Astrocyte of the spinal cord (primary cell): ENCODE results near the gene AHDC1.
A peak's percentile ranks its signal among the peaks of the same experiment; 100 is the strongest.

ENCODE experiments used
- DNase-seq: peaks from one replicate; pipeline ENCODE4 v3.0.0; 2011; ENCODE audit warnings: low read depth, low spot score
- H3K4me3 ChIP-seq: 2 replicates; pipeline ENCODE4 v1.5.1; 2011; ENCODE audit warnings: low read depth, mild to moderate bottlenecking, low read length, moderate library complexity
- in situ Hi-C: cut with HindIII; loops from 2 replicates; pipeline ENCODE4 v1.10.0; 2017; ENCODE audit warnings: low sequenced_read_pairs
- TF ChIP-seq, protein P1 (sequence below): IDR thresholded peaks from 2 replicates; pipeline ENCODE4 v1.5.1; 2012; ENCODE audit warnings: low read depth, mild to moderate bottlenecking, low read length, inconsistent platforms

Gene AHDC1

DNA sequence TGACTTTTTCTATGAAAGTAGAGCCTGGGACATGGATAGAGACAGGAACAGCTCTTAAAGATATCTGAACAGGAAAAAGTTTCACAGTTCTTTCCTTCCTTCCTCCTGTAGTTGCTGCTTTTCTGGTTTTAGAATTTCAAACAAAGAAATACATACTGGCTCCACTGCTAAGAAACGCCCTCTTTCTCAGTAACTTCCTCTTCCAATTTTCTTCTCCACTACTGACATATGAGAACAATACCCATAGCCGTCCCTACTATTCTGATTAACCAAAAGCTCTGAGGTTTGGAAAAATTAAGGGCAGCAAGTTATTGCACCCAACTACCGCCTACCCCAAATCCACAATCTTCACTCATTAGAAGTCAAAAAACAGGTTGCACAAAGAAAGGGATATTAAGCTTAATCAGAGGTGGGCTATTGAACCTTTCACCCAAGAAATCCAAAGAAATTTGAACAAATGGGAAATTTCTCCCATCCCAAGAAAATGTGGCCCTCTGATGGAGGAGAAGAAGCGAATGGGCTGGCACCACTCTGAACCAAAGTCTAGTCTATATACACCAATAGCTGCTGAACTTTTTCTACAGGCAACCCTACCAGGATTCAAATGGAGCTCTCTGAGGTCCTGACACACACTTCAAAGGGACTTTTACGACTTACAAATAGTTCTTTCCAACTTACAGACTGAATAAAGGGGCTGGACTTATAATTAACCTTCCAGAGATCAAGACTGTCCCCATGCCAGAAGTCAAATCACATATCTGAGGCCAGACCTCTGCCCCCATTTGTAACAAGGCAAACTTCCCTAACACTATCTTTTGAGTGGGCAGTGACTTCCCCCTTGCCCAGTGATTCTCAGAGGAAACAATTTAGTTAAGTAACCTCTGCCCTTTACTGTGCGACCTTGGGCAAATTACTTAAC, 115.7 kb downstream of the AHDC1 start:
- in situ Hi-C loops, result no loop called here
- DNase-seq, result peak; percentile 35
- TF ChIP-seq, protein P1, sequence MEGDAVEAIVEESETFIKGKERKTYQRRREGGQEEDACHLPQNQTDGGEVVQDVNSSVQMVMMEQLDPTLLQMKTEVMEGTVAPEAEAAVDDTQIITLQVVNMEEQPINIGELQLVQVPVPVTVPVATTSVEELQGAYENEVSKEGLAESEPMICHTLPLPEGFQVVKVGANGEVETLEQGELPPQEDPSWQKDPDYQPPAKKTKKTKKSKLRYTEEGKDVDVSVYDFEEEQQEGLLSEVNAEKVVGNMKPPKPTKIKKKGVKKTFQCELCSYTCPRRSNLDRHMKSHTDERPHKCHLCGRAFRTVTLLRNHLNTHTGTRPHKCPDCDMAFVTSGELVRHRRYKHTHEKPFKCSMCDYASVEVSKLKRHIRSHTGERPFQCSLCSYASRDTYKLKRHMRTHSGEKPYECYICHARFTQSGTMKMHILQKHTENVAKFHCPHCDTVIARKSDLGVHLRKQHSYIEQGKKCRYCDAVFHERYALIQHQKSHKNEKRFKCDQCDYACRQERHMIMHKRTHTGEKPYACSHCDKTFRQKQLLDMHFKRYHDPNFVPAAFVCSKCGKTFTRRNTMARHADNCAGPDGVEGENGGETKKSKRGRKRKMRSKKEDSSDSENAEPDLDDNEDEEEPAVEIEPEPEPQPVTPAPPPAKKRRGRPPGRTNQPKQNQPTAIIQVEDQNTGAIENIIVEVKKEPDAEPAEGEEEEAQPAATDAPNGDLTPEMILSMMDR, result no peak
- peak overlapping the region; percentile 76 for H3K4me3 ChIP-seq

DNA sequence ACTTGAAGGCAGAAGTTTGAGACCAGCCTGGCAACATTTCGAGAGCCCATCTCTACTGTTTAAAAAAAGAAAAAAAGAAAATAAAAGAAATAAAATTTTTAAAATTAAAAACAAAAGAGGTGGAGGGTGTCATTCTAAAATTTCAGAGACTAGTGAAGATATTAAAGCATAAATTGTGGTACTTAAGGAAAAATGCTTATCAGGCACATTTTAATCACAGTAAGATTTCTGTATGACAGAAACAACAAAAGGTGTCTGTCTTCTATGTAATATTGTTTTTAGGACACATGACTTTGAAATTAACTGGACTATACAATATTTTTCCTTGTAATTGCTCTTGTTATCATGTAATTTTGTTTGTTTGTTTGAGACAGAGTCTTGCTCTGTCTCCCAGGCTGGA, 118.6 kb downstream of the AHDC1 start:
- in situ Hi-C loops, result no loop called here
- no peak overlapping the region for H3K4me3 ChIP-seq
- no peak for DNase-seq
- TF ChIP-seq, protein P1, result no peak
